ENCODE results near the gene AGPS.
"Not testable (repeated sequence)": the region's sequence is repeated elsewhere in the genome, so short reads cannot be mapped to it uniquely, and the experiment has no call there.

AGPS gene

DNA sequence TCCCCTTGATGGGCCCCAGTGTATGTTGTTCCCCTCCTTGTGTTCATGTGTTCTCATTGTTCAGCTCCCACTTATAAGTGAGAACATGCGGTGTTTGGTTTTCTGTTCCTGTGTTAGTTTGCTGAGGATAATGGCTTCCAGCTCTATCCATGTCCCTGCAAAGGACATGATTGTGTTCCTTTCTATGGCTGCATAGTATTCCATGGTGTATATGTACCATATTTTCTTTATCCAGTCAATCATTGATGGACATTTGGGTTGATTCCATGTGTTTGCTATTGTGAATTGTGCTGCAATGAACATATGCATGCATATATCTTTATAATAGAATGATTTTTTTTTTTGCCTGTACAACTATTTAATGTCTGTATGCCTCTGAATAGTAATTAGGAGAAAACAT, 31.5 kb downstream of the AGPS start:
- not testable (repeated sequence) for DNase-seq

DNA sequence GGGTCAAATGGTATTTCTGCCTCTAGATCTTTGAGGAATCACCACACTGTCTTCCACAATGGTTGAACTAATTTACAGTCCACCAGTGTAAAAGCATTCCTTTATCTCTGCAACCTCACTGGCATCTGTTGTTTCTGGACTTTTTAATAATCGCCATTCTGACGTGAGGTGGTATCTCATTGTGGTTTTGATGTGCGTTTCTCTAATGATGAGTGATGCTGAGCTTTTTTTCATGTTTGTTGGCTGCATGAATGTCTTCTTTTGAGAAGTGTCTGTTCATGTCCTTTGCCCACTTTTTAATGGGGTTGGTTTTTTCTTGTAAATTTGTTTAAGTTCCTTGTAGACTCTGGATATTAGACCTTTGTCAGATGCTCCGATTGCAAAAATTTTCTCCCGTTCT, 32.0 kb downstream of the AGPS start:
- DNase-seq = not testable (repeated sequence)

DNA sequence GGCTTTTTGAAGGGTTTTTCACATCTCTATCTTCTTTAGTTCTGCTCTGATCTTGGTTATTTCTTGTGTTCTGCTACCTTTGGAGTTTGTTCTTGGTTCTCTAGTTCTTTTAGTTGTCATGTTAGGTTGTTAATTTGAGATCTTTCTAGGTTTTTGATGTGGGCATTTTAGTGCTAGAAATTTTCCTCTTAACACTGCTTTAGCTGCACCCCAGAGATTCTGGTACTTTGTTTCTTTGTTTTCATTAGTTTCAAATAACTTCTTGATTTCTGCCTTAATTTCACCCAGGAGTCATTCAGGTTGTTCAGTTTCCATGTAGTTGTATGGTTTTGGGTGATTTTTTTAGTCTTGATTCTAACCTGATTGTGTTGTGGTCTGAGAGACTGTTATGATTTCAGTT, 34.7 kb downstream of the AGPS start:
- DNase-seq = no peak

DNA sequence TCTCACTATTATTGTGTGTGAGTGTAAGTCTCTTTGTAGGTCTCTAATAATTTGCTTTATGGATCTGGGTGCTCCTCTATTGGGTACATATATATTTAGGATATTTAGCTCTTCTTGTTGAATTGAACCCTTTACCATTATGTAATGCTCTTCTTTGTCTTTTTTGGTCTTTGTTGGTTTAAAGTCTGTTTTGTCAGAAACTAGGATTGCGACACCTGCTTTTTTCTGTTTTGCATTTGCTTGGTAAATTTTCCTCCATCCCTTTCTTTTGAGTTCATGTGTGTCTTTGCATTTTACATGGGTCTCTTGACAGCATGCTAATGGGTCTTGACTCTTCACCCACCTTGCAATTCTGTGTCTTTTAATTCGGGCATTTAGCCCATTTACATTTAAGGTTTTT, 35.4 kb downstream of the AGPS start:
- DNase-seq = not testable (repeated sequence)

DNA sequence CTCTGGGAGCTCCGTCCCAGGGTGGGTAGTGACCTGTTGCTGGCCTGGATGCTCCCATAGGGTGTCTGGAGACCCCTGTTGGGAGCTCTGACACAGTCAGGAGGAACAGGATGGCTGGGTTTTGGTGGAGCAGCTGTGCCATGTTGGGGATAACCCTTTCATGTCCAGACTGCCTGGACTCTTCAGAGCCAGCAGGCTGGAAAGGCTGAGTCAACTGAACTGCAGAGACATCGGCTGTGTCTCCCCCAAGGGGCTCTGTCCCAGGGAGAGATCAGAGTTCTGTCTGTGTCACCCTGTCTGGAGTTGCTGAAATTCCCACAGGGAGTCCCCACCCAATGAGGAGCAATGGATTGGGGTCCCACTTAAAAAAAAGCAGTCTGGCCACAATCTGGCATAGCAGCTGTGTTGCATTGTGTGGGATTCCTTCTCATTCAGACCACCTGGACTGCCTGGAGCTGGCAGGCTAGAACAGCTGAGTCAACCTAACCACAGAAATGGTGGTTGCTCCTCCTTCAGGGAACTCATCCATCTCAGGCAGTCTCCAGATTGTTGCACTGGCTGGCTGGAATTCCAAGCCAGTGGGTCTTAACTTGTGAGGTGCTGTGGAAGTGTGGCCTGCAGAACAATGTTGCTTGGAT, 37.2 kb downstream of the AGPS start:
- no peak for DNase-seq

DNA sequence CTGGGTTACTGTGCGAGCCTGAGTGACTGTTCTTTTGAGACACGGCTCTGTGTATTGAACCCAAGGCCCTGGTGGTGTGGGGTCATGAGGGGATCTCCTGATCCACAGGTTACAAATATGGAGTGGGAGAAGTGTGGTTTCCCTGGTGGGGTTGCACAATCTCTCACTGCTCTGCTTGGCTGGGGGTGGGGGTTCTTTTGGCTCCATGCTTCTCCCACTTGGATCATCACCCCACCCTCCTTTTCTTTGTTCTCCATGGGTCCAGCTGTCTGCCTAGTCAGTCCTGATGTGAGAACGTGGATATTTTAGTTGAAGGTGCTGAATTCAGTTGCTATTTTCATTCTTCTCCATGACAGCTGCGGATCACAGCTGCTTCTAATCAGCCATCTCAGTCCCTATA, 37.8 kb downstream of the AGPS start:
- DNase-seq = no peak

DNA sequence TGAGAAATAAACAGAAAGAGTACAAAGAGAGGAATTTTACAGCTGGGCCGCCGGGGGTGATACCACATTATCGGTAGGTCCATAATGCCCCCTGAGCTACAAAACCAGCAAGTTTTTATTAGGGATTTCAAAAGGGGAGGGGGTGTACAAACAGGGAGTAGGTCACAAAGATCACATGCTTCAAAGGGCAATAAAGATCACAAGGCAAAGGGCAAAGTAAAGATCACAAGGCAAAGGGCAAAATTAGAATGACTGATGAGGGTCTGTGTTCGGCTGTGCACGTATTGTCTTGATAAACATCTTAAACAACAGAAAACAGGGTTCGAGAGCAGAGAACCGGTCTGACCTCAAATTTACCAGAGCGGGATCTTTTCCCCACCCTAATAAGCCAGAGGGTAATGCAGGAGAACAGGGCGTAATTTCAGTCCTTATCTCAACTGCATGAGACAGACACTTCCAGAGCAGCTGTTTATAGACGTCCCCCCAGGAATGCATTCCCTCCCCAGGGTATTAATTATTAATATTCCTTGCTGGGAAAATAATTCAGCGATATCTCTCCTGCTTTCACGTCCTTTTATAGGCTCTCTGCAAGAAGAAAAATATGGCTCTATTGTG, 38.6 kb downstream of the AGPS start:
- DNase-seq = not testable (repeated sequence)

DNA sequence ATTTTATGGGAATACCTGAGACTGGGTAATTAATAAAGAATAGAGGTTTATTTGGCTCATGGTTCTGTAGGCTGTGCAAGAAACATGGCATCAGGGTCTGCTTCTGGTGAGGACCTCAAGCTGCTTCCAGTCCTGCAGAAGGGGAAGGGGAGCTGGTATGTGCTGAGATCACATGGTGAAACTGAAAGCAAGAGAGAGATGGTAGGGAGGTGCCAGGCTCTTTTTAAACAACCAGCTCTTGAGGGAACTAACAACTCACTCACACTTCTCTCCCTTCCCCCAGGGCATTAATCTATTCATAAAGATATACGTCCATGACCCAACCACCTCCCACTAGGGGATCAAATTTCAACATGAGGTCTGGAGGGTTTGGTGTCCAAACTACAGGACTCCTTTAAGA, 40.1 kb downstream of the AGPS start:
- DNase-seq = no peak

DNA sequence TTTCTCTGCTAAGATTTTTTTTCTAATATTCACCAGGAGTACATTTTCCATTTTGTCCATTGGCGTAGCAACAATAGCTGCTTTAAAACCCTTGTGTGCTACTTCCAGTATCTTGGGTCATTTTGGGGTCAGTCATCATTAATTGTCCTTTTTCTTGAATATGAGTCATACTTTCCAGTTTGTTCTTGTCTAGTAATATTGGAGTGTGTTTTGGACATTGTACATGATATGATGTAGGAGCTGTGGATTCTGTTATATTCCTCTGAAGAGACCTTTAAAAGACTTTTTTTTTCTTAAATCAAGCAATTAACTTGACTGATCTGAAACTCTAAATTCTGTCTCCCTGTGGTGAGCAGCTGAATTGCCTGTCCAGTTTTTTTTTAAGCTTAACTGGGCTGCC, 40.8 kb downstream of the AGPS start:
- DNase-seq = no peak

DNA sequence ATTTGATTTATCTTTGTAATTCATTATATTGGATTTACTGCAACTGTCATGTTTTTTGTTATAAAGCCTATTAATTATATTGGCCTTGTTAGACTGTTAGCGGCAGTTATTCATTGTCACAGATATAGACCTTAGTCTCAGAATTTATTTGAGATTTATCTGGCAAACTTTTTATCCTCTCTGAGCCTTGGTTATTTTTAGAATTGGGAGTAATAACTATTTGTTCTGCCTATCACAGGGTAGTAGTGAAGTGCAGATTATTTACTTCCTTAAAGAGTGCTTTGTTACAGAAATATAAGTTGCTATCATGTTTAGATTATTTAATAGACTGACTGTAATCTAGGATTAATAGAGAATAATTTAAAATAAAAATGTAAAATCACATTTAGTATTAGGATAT, 41.9 kb downstream of the AGPS start:
- no peak for DNase-seq

DNA sequence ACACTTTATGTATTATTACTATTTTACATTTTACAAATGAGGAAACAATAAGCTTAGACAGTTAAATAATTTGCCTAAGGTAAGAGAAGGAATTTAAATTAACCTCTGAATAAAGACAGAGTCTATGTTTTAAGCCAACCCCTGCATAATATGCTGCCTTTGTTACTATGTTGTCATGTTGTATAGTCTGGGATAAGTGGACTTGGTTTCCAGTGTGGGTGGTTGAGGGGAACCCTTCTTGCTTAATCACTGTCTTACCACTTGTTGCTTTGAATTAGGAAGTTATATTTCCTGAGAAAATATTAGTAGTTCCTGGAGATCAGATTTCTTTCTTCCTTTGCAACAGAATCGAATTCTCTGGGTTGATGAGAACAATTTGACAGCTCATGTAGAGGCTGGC, 52.6 kb downstream of the AGPS start:
- no peak for DNase-seq

DNA sequence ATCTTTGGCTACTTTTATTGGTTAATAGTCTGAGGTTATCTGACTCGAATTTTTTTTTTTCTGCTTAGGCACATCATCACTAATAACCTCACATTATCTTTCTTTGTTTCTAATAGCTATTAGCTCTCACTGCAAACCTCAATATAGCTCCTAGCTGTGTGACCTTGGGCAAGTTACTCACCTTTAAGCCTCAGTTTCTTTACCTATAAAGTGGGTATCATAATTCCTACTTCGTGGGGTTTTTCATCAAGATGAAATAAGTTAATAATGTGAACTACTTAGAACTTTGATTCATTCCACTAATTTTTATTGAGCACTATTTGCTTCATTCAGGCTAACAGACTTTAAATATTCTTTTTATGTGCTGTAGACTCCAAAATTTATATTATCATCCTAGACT, 55.5 kb downstream of the AGPS start:
- DNase-seq = no peak

DNA sequence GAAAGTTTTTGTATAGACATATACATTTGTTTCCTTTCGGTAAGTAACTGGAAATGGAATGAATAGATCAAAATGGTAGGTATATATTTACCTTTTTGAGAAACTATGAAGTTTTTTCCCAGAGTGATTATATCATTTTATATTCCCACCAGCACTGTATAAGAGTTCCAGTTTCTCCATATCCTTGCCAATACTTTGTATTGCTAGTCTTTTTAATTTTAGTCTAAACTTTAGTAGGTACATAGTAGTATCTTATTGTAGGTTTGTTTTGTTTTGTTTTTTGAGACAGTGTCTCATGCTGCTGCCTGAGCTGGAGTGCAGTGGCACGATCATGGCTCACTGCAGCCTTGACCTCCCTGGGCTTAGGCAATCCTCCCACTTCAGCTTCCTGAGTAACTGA, 56.6 kb downstream of the AGPS start:
- no peak for DNase-seq

DNA sequence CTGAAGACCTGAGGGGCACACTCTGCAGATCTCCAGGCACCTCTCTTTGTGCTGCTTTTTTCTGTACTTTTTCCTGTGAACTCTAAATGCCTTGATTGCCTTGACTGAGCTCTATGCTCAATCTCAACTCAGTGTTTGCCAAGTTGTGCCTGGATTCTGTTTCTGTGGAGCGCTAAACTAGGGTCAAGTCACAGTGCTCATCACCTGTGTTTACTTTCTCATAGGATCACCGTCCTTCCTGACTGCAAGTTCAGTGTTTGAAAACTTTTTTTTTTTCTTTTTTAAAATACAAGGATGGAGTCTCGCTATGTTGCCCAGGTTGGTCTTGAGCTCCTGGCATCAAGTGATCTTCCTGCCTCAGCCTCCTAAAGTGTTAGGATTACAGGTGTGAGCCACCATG, 62.6 kb downstream of the AGPS start:
- no peak for DNase-seq

DNA sequence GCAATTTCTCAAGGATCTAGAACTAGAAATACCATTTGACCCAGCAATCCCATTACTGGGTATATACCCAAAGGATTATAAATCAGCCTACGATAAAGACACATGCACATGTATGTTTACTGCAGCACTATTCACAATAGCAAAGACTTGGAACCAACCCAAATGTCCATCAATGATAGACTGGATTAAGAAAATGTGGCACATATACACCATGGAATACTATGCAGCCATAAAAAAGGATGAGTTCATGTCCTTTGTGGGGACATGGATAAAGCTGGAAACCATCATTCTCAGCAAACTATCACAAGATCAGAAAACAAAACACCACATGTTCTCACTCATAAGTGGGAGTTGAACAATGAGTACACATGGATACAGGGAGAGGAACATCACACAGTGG, 67.2 kb downstream of the AGPS start:
- not testable (repeated sequence) for DNase-seq

DNA sequence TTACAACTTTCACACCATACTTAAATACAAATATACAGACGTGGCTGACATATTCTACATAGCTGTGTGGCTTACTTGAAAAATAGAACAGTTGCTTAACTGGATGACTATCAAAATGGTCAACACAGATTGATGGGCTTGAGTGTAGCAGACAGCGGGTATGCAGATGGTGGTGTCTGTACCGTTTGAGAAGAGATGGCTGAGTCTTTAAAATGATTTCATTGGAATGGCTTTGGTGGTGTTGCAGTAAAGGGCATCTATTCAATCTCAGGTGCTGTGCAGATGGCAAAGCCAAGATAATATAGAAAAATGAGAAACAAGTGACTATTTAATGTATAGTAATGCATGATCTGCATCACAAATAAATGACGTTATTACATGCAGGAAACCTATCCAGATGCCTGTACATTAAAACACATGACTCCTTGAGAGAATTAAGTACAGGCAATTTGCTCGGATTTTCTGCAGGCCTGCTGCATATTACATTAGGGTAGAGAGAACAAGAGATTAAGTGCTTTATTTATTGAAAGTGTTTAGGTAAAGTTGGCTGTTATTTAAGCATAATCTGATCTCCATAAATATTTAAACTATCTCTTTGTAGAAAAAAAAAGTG, 68.5 kb downstream of the AGPS start:
- no peak for DNase-seq

DNA sequence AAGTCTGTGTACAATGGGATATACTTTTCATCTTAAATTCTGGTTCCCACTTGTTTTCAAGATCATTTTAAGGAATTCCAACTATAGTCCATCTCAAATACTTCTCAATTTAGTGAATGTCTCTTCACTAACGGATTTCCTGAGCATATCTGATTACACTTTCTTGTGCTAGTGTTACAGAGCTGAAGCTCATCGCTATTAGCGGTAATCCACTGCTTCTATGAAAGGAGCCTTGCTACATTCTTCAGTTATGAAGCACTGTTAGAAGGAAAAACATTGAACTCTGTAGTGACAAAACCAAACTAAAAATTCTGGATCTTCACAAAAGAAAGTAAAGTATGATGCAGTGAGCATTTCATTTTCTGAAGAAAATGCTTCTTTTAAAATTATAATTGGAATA, 72.0 kb downstream of the AGPS start:
- DNase-seq = no peak

DNA sequence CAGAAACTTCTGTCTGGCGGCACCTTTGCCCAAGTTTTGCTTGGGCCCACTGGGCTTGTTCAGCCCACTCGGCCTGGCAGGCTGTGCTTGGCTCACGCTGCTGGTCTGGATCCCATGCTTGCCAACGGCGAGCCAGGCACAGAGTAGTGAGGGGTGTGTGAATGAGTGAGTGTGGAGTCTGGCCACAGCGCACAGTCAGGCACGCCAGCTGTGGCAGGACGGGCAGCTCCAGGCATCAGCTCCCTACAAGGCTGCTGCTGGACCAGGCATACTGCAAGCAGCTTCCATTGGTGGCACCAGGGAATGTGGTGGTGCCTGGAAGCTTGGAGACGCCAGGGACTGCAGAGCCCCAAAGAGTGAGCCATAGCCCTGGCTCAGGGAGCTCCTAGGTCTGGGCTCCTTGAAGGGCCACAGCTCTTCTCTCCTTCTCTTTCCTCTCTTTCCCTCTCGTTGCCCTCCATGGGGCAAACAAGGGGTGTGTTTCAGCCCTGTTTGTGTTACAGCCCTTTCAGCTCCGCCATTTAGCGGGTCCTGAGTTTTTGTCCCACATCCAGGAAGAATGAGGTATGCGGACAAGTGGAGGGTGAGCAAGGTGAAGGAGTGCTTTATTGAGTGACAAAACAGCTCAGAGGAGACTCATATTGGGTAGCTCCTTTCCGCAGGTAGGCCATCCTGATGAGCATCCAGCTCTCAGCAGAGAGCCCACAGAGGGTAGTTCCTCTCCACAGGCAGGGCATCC, 73.0 kb downstream of the AGPS start:
- DNase-seq = no peak

DNA sequence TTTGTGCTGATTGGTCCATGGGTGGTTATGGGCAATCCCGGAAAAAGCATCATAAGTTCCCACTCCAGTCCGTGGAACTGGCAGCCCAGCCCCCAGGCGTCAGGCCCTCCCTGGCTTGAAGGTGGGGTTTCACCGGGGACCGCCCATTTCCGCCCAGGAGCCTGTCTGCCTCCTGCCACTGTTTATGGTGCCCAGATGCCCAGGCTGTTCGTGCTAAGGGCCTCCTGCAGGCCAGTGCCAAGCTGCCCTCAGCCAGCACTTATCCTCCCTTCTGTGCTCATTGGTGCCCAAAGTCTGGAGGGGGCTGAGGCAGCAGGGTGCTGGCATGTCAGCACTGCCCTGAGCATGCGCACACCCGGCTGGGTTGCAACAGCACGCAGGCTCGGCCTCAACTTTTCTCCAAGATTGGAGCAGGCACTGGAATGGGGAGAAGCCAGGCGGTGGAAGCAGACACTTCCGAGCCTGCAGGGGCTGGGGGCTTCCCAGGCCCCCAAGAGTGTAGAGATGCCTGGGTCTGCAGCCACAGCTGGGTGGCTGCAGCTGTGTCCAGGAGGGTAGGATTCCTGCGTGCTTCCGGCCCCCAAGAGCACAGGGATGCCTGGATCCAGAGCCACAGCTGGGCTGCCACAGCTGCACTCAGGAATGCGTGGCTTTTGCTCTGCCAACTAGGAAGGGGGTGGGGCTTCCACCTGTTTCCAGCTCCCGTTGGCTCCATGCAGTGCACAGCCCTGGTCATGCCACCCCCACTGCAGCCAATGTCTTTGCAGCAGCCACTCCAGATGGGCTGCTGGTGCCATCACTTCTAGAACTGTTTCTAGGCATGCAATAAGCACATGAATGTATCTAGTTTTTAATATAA, 74.0 kb downstream of the AGPS start:
- no peak for DNase-seq

DNA sequence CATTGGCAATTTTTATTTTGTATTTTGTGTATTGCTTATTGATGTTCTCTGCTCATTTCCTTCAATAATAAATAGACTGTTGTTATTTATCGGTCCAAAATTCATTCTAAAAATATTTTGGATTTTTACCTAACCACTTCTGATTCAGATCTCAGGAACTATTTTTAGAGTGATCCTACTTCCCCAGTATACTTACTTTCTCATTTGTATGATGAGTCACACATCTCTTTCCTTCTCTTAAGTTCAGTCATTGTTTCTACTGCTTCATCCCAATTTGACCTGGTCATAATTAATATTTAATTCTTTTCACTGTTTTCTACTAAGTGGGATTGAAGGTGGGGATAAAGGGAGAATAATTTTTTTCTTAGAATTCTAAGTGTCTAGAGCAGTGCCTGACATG, 75.1 kb downstream of the AGPS start:
- no peak for DNase-seq

DNA sequence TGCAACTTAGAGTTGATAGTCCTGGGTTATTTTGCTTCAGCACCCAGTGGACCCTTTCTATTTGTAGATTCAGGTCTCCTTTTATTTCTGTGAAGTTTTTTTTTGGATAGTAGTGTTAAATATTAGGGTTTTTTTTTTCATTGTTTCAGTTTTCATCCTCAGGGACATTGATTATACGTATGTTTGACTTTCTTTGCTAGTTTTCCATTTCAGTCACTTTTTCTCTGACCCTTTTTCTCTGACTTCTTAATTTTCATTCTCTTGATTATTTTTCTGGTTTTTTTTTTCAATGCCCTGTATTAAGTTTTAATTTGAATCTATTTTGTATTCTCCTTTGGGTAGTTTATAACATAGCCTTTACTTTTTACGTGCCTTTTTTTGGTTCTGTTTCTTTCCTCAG, 79.4 kb downstream of the AGPS start:
- no peak for DNase-seq

DNA sequence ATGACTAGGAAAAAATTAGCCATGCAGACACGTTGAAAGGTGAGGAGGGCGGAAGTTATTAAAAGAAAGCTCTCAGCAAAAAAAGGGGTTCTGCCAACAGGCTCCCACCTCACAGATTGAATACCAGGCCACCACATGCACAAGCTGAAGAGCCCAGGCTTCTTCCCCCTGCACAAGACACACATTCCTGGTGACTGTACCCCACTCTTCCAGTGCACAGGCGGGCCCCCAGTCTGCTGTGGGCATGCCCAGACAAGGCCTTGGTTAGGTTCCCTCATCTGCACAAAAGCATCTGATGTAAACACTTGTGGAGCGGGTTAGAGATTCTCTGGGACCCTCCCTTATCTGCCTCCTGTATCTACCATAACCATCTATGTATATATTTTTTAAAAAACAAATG, 81.7 kb downstream of the AGPS start:
- no peak for DNase-seq

DNA sequence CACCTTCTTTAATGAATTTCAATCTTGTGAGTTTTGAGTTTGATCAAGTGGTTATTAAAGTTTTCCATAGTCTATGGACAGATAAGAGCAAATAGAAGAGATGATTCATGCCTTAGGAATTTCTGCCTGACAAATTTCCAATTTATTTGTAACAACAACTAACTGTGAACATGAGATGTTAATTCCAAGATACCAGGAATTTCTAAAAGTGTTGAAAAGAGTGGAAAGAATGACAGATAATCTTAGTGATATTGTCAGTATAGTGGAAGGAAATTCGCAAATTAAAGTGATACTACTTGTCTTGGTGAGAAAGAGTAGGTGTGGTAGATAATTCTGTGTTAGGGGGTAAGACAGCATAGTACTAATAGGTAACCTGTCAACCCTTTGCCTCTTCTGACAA, 82.4 kb downstream of the AGPS start:
- no peak for DNase-seq

All from DMS79 treated with DMSO at 0.1 percent for 48 hours (cell line).